ENCODE data around the gene KLK13.

The KLK13 gene

GRCh38 chr19:51064534-51065220 lies at the start of gene KLK13:
KLK13 (minus strand) TSS chr19:51065092; CDS start chr19:51065067, 25 bp downstream.
- Mint-ChIP-seq H3K4me1 (ENCODE audit: low read depth) (peaks cover 3% of the 10 kb centered on the region), H3K4me3 (peak within 1 kb of the TSS; percentile 10), H3K27me3 (peaks cover 54% of the 10 kb centered on the region), H3K9me3 (peaks cover 5% of the 10 kb centered on the region), H3K36me3 (ENCODE audit: low read depth) (no peaks in the 10 kb centered on the region), H3K27ac (no peak within 1 kb of the TSS)

GRCh38 chr19:51114087-51114729 lies 49.3 kb upstream of the KLK13 start:
- no peak overlapping the region for H3K4me3 Mint-ChIP-seq
- H3K27me3 Mint-ChIP-seq: no peaks in the 10 kb centered on the region

GRCh38 chr19:51111606-51112005 lies 46.7 kb upstream of the KLK13 start:
- Mint-ChIP-seq H3K4me3 (no peak overlapping the region), H3K36me3 (ENCODE audit: low read depth) (peaks cover 5% of the 10 kb centered on the region), H3K27me3 (no peaks in the 10 kb centered on the region), H3K4me1 (ENCODE audit: low read depth) (peaks cover 45% of the 10 kb centered on the region), H3K9me3 (no peaks in the 10 kb centered on the region), H3K27ac (no peak overlapping the region)

More at GRCh38 chr19:51114087-51114729, 49.3 kb upstream of the KLK13 start:
- Mint-ChIP-seq H3K36me3 (ENCODE audit: low read depth) (no peaks in the 10 kb centered on the region), H3K9me3 (no peaks in the 10 kb centered on the region), H3K27ac (peak overlapping the region; percentile 60), H3K4me1 (ENCODE audit: low read depth) (peaks cover 39% of the 10 kb centered on the region)

- peaks cover 11% of the 10 kb centered on the region for H3K36me3 Mint-ChIP-seq (ENCODE audit: low read depth)
- H3K4me1 Mint-ChIP-seq (ENCODE audit: low read depth): peaks cover 41% of the 10 kb centered on the region
- no peaks in the 10 kb centered on the region for H3K27me3 Mint-ChIP-seq
- H3K4me3 Mint-ChIP-seq: no peak overlapping the region
- H3K27ac Mint-ChIP-seq: no peak overlapping the region
- no peaks in the 10 kb centered on the region for H3K9me3 Mint-ChIP-seq
Observed at GRCh38 chr19:51110666-51110971, 45.7 kb upstream of the KLK13 start.

GRCh38 chr19:51108805-51109146 lies 43.9 kb upstream of the KLK13 start:
- Mint-ChIP-seq H3K9me3 (no peaks in the 10 kb centered on the region), H3K36me3 (ENCODE audit: low read depth) (peaks cover 18% of the 10 kb centered on the region), H3K27ac (peak overlapping the region; percentile 97), H3K27me3 (no peaks in the 10 kb centered on the region), H3K4me1 (ENCODE audit: low read depth) (peaks cover 37% of the 10 kb centered on the region), H3K4me3 (peak overlapping the region; percentile 88)

- H3K27me3 Mint-ChIP-seq: no peaks in the 10 kb centered on the region
- no peaks in the 10 kb centered on the region for H3K9me3 Mint-ChIP-seq
- peaks cover 24% of the 10 kb centered on the region for H3K36me3 Mint-ChIP-seq (ENCODE audit: low read depth)
Observed at GRCh38 chr19:51108066-51108804, 43.3 kb upstream of the KLK13 start, which contains the start of gene CTU1. CTU1 (minus strand) TSS chr19:51108409; CDS start chr19:51104569, 3,840 bp downstream.

GRCh38 chr19:51107406-51108065 lies 42.6 kb upstream of the KLK13 start:
- Mint-ChIP-seq H3K36me3 (ENCODE audit: low read depth) (peaks cover 31% of the 10 kb centered on the region), H3K27ac (peak overlapping the region; percentile 97), H3K4me1 (ENCODE audit: low read depth) (peaks cover 47% of the 10 kb centered on the region), H3K4me3 (peak overlapping the region; percentile 88), H3K27me3 (no peaks in the 10 kb centered on the region), H3K9me3 (no peaks in the 10 kb centered on the region)

More at GRCh38 chr19:51108066-51108804, 43.3 kb upstream of the KLK13 start, which contains the start of gene CTU1:
- Mint-ChIP-seq H3K4me1 (ENCODE audit: low read depth) (peaks cover 41% of the 10 kb centered on the region), H3K27ac (peak within 1 kb of the TSS; percentile 97), H3K4me3 (peak within 1 kb of the TSS; percentile 88)

GRCh38 chr19:51103926-51104341 lies 39.0 kb upstream of the KLK13 start:
- Mint-ChIP-seq H3K9me3 (no peaks in the 10 kb centered on the region), H3K4me3 (no peak overlapping the region), H3K4me1 (ENCODE audit: low read depth) (peaks cover 51% of the 10 kb centered on the region), H3K36me3 (ENCODE audit: low read depth) (peaks cover 54% of the 10 kb centered on the region), H3K27ac (no peak overlapping the region), H3K27me3 (no peaks in the 10 kb centered on the region)

- Mint-ChIP-seq H3K4me1 (ENCODE audit: low read depth) (peaks cover 44% of the 10 kb centered on the region), H3K27ac (no peak overlapping the region), H3K4me3 (no peak overlapping the region), H3K36me3 (ENCODE audit: low read depth) (peaks cover 55% of the 10 kb centered on the region), H3K9me3 (no peaks in the 10 kb centered on the region), H3K27me3 (no peaks in the 10 kb centered on the region)
Observed at GRCh38 chr19:51102991-51103390, 38.1 kb upstream of the KLK13 start.

- Mint-ChIP-seq H3K36me3 (ENCODE audit: low read depth) (peaks cover 61% of the 10 kb centered on the region), H3K27me3 (no peaks in the 10 kb centered on the region), H3K4me1 (ENCODE audit: low read depth) (peaks cover 39% of the 10 kb centered on the region), H3K9me3 (no peaks in the 10 kb centered on the region), H3K27ac (no peak overlapping the region), H3K4me3 (no peak overlapping the region)
Observed at GRCh38 chr19:51101171-51101865, 36.4 kb upstream of the KLK13 start.

- Mint-ChIP-seq H3K4me1 (ENCODE audit: low read depth) (peaks cover 33% of the 10 kb centered on the region), H3K27ac (no peak overlapping the region), H3K4me3 (no peak overlapping the region), H3K9me3 (no peaks in the 10 kb centered on the region), H3K36me3 (ENCODE audit: low read depth) (peaks cover 55% of the 10 kb centered on the region), H3K27me3 (no peaks in the 10 kb centered on the region)
Observed at GRCh38 chr19:51100601-51101000, 35.7 kb upstream of the KLK13 start.

GRCh38 chr19:51099047-51099382 lies 34.1 kb upstream of the KLK13 start:
- Mint-ChIP-seq H3K27me3 (no peaks in the 10 kb centered on the region), H3K27ac (no peak overlapping the region), H3K4me3 (peak overlapping the region; percentile 35), H3K9me3 (no peaks in the 10 kb centered on the region), H3K4me1 (ENCODE audit: low read depth) (peaks cover 21% of the 10 kb centered on the region), H3K36me3 (ENCODE audit: low read depth) (peaks cover 48% of the 10 kb centered on the region)

- Mint-ChIP-seq H3K27me3 (no peaks in the 10 kb centered on the region), H3K9me3 (no peaks in the 10 kb centered on the region), H3K27ac (no peak overlapping the region), H3K4me1 (ENCODE audit: low read depth) (peaks cover 19% of the 10 kb centered on the region), H3K36me3 (ENCODE audit: low read depth) (peaks cover 45% of the 10 kb centered on the region), H3K4me3 (no peak overlapping the region)
Observed at GRCh38 chr19:51098365-51099046, 33.6 kb upstream of the KLK13 start.

- H3K27me3 Mint-ChIP-seq: no peaks in the 10 kb centered on the region
- no peak overlapping the region for H3K27ac Mint-ChIP-seq
- no peaks in the 10 kb centered on the region for H3K9me3 Mint-ChIP-seq
- peaks cover 13% of the 10 kb centered on the region for H3K4me1 Mint-ChIP-seq (ENCODE audit: low read depth)
- H3K36me3 Mint-ChIP-seq (ENCODE audit: low read depth): peaks cover 38% of the 10 kb centered on the region
- no peak overlapping the region for H3K4me3 Mint-ChIP-seq
Observed at GRCh38 chr19:51097796-51098195, 32.9 kb upstream of the KLK13 start.
